Mesenteric fat pad (tissue), 1 donor: ENCODE data around the gene TOMM20. TPM values are rescaled to one million over a fixed set of nuclear protein-coding genes. Genes with fewer than 3 reads are reported as not detected.
"Not testable (repeated sequence)": the region's sequence is repeated elsewhere in the genome, so short reads cannot be mapped to it uniquely, and the experiment has no call there.

Source experiments
- DNase-seq: peaks from one replicate; pipeline ENCODE4 v3.0.0-alpha.2; 2020; ENCODE audit warnings: low spot score
- long read RNA-seq: library from polyadenylated mRNA; unstranded; transcript quantifications from one replicate; pipeline ENCODE4 v2.0.0, GENCODE V29; 2020
- total RNA-seq: library from RNA; stranded (reverse); fragmentation: NEBNext Ultra II Directional; extraction: Animal tissue kit (Norgen Biotek cat#: 25700); gene quantifications from one replicate; pipeline ENCODE4 v1.2.1, GENCODE V29; 2021
- donor health status: DM: yes; HTN: yes; CAD: no.

Gene TOMM20
- total RNA-seq, result 107 TPM
- long read RNA-seq, transcript TOMM20-201 (5 exons, 3,387 nt), result major isoform, 130 of 148 reads
- long read RNA-seq, partial matches to known transcripts, result 3 of 148 reads
- long read RNA-seq, other reads (novel, unspliced or antisense), result 15 of 148 reads

GRCh38 chr1:235128456-235129328, at the start of gene TOMM20:
Gene TOMM20 (minus strand): TSS chr1:235128837. CDS start chr1:235128715, 122 bp downstream.
- DNase-seq, result peak; percentile 99

GRCh38 chr1:235176486-235176885, 47.8 kb upstream of the TOMM20 start:
- no peak for DNase-seq

- no peak for DNase-seq
Measured at GRCh38 chr1:235169986-235170385, 41.3 kb upstream of the TOMM20 start.

- no peak for DNase-seq
Measured at GRCh38 chr1:235168375-235168774, 39.7 kb upstream of the TOMM20 start.

- no peak for DNase-seq
Measured at GRCh38 chr1:235161685-235162327, 33.2 kb upstream of the TOMM20 start.

DNA sequence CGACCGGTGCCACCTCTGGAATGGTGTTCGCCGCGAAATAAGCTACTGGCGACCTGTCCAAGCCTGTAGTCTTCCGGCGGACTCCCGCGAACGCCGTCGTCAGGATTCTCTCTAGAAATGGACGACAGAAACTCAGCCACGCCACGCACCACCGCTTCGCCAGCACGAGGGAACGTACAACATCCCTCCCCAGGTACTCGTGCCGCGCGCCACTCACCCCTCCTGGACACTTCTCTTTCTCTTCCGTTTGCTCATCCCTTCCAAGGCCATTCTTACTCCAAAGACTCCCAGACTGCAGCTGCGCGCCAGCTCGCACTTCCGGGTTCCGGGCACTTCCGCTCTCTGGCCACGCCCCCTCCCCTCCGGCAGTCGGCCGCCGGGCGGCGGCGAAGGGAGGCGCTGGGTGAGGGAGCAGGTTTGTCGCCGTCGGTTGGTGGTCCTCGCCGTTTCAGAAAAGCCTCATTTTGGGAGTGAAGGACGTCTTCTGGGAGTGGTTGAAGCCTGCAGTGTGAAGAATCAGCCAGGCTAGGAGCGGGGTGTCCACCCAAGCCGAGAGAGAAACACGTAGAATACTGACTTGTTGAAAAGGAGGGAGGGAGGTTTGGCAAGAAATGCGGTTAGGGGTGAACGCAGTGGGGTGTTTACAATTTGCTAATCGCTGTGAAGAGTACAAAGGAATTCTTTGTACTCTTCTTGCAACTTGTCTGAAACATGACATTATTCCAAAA, 32.5 kb upstream of the TOMM20 start, which contains the start of gene RBM34:
RBM34 (minus strand) TSS at position 294 of the 728 bp plus-strand sequence; CDS start at position 270, 24 bp downstream.
- peak; percentile 98 for DNase-seq

DNA sequence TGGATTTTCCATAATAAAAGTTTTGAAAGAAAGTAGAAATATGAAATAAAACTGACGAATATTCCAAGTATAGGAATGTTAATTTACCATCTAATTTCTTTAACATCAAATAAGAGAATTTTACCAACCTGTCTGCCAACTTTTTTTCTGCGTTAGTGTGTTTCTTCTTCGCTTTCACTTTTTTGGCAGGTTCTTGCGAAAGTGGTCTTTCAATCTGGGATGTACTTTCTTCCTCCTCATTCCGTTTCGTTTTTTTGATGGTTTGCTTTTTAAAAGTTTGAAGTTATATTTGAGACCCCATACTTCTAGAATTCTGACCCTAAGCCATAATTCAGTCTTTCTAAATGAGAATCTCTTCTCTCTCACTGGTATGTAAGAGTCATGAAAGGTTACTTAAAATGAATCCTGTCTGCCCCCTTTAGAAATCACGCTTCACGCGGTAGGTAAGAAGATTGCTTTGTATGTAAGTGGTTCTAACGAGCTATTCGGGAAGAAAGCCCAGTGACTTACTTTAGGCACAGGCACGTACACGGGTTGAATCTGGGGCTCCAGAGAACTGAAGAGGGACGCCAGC, 31.8 kb upstream of the TOMM20 start:
- no peak for DNase-seq

GRCh38 chr1:235159930-235160329, 31.3 kb upstream of the TOMM20 start:
- DNase-seq, result not testable (repeated sequence)

DNA sequence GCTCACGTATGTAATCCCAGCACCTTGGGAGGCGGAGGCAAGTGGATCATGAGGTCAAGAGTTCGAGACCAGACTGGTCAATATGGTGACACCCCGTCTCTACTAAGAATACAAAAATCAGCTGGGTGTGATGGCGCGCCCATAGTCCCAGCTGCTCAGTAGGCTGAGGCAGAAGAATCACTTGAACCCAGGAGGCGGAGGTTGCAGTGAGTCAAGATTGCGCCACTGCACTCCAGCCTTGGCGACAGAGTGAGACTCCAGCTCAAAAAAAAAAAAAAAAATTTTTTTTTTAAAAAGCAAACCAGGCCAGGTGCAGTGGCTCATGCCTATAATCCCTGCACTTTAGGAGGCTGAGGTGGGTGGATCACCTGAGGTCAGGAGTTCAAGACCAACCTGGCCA, 30.6 kb upstream of the TOMM20 start:
- DNase-seq, result not testable (repeated sequence)

- no peak for DNase-seq
Measured at GRCh38 chr1:235158680-235159079, 30.0 kb upstream of the TOMM20 start.

- no peak for DNase-seq
Measured at GRCh38 chr1:235157150-235157549, 28.5 kb upstream of the TOMM20 start.

GRCh38 chr1:235156740-235157139, 28.1 kb upstream of the TOMM20 start:
- DNase-seq, result no peak

DNA sequence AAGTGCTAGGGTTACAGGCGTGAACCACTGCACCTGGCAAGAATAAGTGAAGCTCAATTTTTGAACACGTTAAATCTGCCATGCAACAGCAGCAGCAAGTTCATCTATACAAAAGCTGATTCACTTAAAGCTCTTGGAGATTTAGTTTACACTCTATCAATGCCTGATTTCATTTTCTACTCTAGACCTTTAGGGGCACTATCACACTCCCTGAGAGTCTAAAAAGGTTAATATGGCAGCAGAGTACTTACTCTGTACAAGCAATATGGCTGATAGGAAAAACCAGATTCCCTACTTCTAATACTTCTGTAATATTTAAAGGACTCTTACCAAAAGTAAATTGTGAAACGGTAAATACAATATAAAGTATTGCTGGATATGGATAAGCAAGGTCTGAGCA, 27.6 kb upstream of the TOMM20 start:
- no peak for DNase-seq

GRCh38 chr1:235152235-235152634, 23.6 kb upstream of the TOMM20 start:
- no peak for DNase-seq

DNA sequence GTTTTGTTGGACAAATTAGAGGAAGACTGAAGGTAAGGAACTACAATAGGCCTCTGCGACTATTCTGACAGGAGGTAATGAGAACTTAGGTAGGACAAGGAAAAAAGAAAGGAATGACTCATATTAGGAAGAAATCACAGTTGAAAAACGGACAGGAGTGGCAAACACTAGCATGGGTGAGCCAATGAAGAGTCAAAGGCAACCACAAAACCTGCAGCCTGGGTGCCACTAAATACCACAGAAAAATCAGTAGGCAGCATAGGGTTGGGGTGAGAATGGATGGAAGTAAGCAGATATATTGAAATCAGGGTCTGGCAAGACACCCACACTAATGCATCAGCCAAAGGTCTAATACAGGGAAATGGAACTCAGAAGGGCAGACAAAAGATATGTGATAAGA, 22.4 kb upstream of the TOMM20 start:
- no peak for DNase-seq

DNA sequence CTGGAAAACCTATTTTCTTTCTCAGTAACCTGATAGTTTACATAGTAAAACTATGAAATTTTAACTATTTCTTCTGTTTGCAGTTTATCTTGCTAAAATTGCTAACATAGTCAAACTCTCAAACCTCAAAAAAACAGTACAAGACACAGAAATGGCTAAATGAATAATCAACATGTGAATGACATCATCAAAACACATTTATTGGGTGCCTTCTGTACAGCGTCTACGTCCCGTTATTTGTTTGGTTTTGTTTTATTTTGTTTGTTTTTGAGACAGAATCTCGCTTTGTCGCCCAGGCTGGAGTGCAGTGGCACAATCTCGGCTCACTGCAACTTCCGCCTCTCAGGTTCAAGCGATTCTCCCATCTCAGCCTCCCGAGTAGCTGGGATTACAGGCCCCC, 21.2 kb upstream of the TOMM20 start:
- DNase-seq, result no peak

GRCh38 chr1:235147269-235147668, 18.6 kb upstream of the TOMM20 start:
- DNase-seq, result no peak

DNA sequence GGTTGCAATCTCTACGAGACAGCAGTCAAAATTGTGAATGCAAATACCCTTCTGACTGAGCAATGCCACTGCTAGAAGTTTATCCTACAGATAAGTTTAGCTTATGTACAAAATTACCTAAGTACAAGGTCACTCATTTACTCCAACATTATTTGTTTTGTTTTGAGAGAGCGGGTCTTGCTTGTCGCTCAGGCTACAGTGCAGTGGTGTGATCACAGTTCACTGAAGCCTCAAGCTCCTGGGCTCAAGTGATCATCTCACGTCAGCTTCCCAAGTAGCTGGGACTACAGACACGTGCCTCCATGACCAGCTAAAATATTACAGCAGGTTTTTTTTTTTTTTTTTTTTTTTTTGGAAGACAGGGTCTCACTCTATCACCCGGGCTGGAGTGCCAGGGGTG, 17.0 kb upstream of the TOMM20 start:
- no peak for DNase-seq

DNA sequence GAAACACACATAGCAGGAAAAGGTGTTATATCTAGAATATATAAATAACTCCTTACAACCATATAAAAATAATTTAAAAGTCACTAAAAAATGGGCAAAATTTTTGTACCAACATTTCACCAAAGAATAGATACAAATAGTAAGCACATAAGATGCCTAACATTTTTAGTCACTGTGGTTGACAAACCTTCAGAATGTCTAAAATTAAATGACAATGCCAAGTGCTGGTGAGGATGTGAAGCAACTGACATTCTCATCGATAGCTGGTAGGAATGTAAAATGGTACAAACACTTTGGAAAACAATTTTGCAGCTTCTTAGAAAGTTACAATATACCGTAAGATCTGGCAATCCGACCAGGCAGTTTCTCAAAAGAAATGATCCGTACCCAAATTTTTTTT, 14.4 kb upstream of the TOMM20 start:
- DNase-seq, result no peak

- DNase-seq, result no peak
Measured at GRCh38 chr1:235139315-235139714, 10.7 kb upstream of the TOMM20 start.

GRCh38 chr1:235138821-235139220, 10.2 kb upstream of the TOMM20 start:
- no peak for DNase-seq
